GM23338 (cell line): ENCODE data around the gene ZNF800. TPM values are rescaled to one million over a fixed set of nuclear protein-coding genes. Genes with fewer than 3 reads are reported as not detected.

ENCODE experiments used
- ATAC-seq: fragments of 200-7000 bp; cut with Tn5 transposase; 3 replicates; pipeline ENCODE4 v1.9.1; 2020
- DNase-seq: peaks from one replicate; pipeline ENCODE4 v3.0.0-alpha.2; 2015; ENCODE audit warnings: low spot score
- H2AFZ ChIP-seq: fragments of 200-600 bp; sonication (generic); 2 replicates; pipeline ENCODE4 v1.8.0; 2016; ENCODE audit warnings: antibody characterized with exemption, mild to moderate bottlenecking, moderate library complexity
- H3F3A ChIP-seq: fragments of 200-600 bp; sonication (generic); replicated peaks from 2 replicates; pipeline ENCODE4 v1.8.0; 2017; ENCODE audit warnings: antibody characterized with exemption, mixed run types, low read depth
- H3K27ac ChIP-seq: fragments of 200-600 bp; sonication (generic); 2 replicates; pipeline ENCODE4 v1.6.1; 2016; ENCODE audit warnings: low read depth
- H3K27me3 ChIP-seq: fragments of 200-600 bp; sonication (generic); 2 replicates; pipeline ENCODE4 v1.8.0; 2016; ENCODE audit warnings: mild to moderate bottlenecking, mixed run types, moderate library complexity; ENCODE audit not compliant: insufficient read depth
- H3K36me3 ChIP-seq: fragments of 200-600 bp; sonication (generic); 2 replicates; pipeline ENCODE4 v1.8.0; 2016; ENCODE audit warnings: mild to moderate bottlenecking; ENCODE audit not compliant: insufficient read depth
- H3K4me1 ChIP-seq: fragments of 200-600 bp; sonication (generic); 2 replicates; pipeline ENCODE4 v1.8.0; 2016; ENCODE audit warnings: mild to moderate bottlenecking, moderate library complexity; ENCODE audit not compliant: insufficient read depth
- H3K4me2 ChIP-seq: fragments of 200-600 bp; sonication (generic); 2 replicates; pipeline ENCODE4 v1.7.1; 2017; ENCODE audit warnings: mixed run types
- H3K4me3 ChIP-seq: fragments of 200-600 bp; sonication (generic); 2 replicates; pipeline ENCODE4 v1.6.1; 2016; ENCODE audit warnings: mixed run types
- H3K79me2 ChIP-seq: fragments of 200-600 bp; sonication (generic); replicated peaks from 2 replicates; pipeline ENCODE4 v1.8.0; 2017; ENCODE audit warnings: mild to moderate bottlenecking; ENCODE audit not compliant: insufficient read depth
- H3K9me2 ChIP-seq: fragments of 200-600 bp; sonication (generic); 2 replicates; pipeline ENCODE4 v1.8.0; 2017; ENCODE audit not compliant: insufficient read depth
- H4K20me1 ChIP-seq: fragments of 200-600 bp; sonication (generic); replicated peaks from 2 replicates; pipeline ENCODE4 v1.8.0; 2017; ENCODE audit warnings: mild to moderate bottlenecking; ENCODE audit not compliant: insufficient read depth
- H3K27ac Mint-ChIP-seq: 2 replicates; pipeline ENCODE4 v1.8.0; 2020; ENCODE audit warnings: inconsistent platforms, mild to moderate bottlenecking, moderate library complexity, mixed read lengths
- H3K27me3 Mint-ChIP-seq: 3 replicates; pipeline ENCODE4 v1.8.0; 2022; ENCODE audit warnings: low read depth, mild to moderate bottlenecking, moderate library complexity, mixed read lengths, inconsistent platforms; ENCODE audit not compliant: insufficient read depth, poor library complexity
- H3K36me3 Mint-ChIP-seq: 3 replicates; pipeline ENCODE4 v1.8.0; 2021; ENCODE audit warnings: low read depth, mild to moderate bottlenecking, inconsistent platforms, moderate library complexity, mixed read lengths
- H3K4me1 Mint-ChIP-seq: 3 replicates; pipeline ENCODE4 v1.8.0; 2020; ENCODE audit warnings: mild to moderate bottlenecking, inconsistent platforms, mixed read lengths
- H3K4me3 Mint-ChIP-seq: 3 replicates; pipeline ENCODE4 v1.8.0; 2021; ENCODE audit warnings: moderate library complexity, mild to moderate bottlenecking, inconsistent platforms, mixed read lengths
- H3K9me3 Mint-ChIP-seq: 3 replicates; pipeline ENCODE4 v1.8.0; 2020; ENCODE audit warnings: moderate library complexity, mild to moderate bottlenecking, inconsistent platforms, mixed read lengths
- CREB1 ChIP-seq: fragments of 250-450 bp; sonication (Bioruptor Pico); IDR thresholded peaks from 2 replicates; pipeline ENCODE4 v1.5.0; 2020; ENCODE audit warnings: low read depth, mild to moderate bottlenecking, moderate library complexity
- CTCF ChIP-seq, 2 experiments: fragments of 200-600 bp in 1 of 2; sonication (generic) in 1 of 2; conservative IDR thresholded peaks; 2 replicates each; pipeline versions ENCODE4 v1.5.1 to v1.6.1; 2016 to 2017; ENCODE audit warnings: antibody characterized with exemption in 2 of 2, low read depth in 2 of 2, mild to moderate bottlenecking in 2 of 2, moderate library complexity in 1 of 2
- ETS1 ChIP-seq: IDR thresholded peaks from 2 replicates; pipeline ENCODE4 v1.6.1; 2016; ENCODE audit warnings: antibody characterized with exemption
- EZH2 ChIP-seq: fragments of 200-600 bp; sonication (generic); IDR thresholded peaks from one replicate; pipeline ENCODE4 v1.8.0; 2017; ENCODE audit warnings: antibody characterized with exemption, mild to moderate bottlenecking, low read depth; ENCODE audit not compliant: unreplicated experiment
- EZH2phosphoT487 ChIP-seq: fragments of 200-600 bp; sonication (generic); IDR thresholded peaks from one replicate; pipeline ENCODE4 v1.8.1; 2018; ENCODE audit warnings: antibody characterized with exemption; ENCODE audit not compliant: unreplicated experiment
- JUNB ChIP-seq: IDR thresholded peaks from one replicate; pipeline ENCODE4 v1.6.1; 2016; ENCODE audit warnings: antibody characterized with exemption; ENCODE audit not compliant: unreplicated experiment
- NANOG ChIP-seq: IDR thresholded peaks from 2 replicates; pipeline ENCODE4 v1.6.1; 2016; ENCODE audit warnings: antibody characterized with exemption, borderline replicate concordance
- POLR2AphosphoS5 ChIP-seq: IDR thresholded peaks from 2 replicates; pipeline ENCODE4 v1.6.1; 2016; ENCODE audit warnings: antibody characterized with exemption, low read depth
- REST ChIP-seq: IDR thresholded peaks from one replicate; pipeline ENCODE4 v1.6.1; 2018; ENCODE audit warnings: antibody characterized with exemption; ENCODE audit not compliant: unreplicated experiment
- ZNF114 ChIP-seq: fragments of 250-450 bp; sonication (Bioruptor Pico); IDR thresholded peaks from 2 replicates; pipeline ENCODE4 v1.5.0; 2020; ENCODE audit warnings: mild to moderate bottlenecking, moderate library complexity
- ZNF331 ChIP-seq: fragments of 250-450 bp; sonication (Bioruptor Pico); IDR thresholded peaks from 2 replicates; pipeline ENCODE4 v1.5.0; 2020; ENCODE audit warnings: low read depth, mild to moderate bottlenecking, moderate library complexity
- ZNF462 ChIP-seq: fragments of 250-450 bp; sonication (Bioruptor Pico); IDR thresholded peaks from 2 replicates; pipeline ENCODE4 v1.5.0; 2020; ENCODE audit warnings: mild to moderate bottlenecking, moderate library complexity
- polyA plus RNA-seq: library from polyadenylated mRNA; unstranded; fragments of >200 nt; fragmentation: Nextera tagmentation; extraction: Ambion mirVana; gene quantifications from 2 replicates; pipeline ENCODE4 v1.2.1, GENCODE V29; 2016
- total RNA-seq: library from RNA; depleted of rRNA; stranded (reverse); fragments of >200 nt; shearing (Covaris generic); gene quantifications from 2 replicates; pipeline ENCODE4 v1.2.3, GENCODE V29; 2014

The ZNF800 gene
- total and polyA plus RNA-seq, 2 experiments from 2014 or later: 5.4 to 8.3 TPM

GRCh38 chr7:127361736-127362135 is 30.8 kb downstream of the ZNF800 start (continued):
- TF ChIP-seq ZNF331 (CRISPR knock-in tag) (no peak), CTCF (conservative IDR thresholded peaks at IDR 0.05; ENCODE audit: low read depth in 2 of 2) (no peak), POLR2AphosphoS5 (no peak), JUNB (no peak), EZH2phosphoT487 (no peak)

GRCh38 chr7:127359011-127359410 is 33.5 kb downstream of the ZNF800 start:
- Mint-ChIP-seq H3K4me1 (0 out of 3 replicates have a peak, but pooled peaks cover 4% of the 10 kb centered on the region), H3K36me3 (no peaks in the 10 kb centered on the region), H3K27ac (no peak overlapping the region), H3K9me3 (no peaks in the 10 kb centered on the region), H3K4me3 (no peak overlapping the region), H3K27me3 (no peaks in the 10 kb centered on the region)
- H3K4me1 ChIP-seq: no peaks in the 10 kb centered on the region
- H3K4me2 ChIP-seq: no peak overlapping the region
- H3F3A ChIP-seq: no peaks in the 10 kb centered on the region
- no peak for ATAC-seq
- H3K4me3 ChIP-seq: no peak overlapping the region
- DNase-seq: peak; percentile 36
- H2AFZ ChIP-seq: no peak overlapping the region
- no peak overlapping the region for H3K27ac ChIP-seq
- no peaks in the 10 kb centered on the region for H3K9me2 ChIP-seq
- H3K27me3 ChIP-seq: no peaks in the 10 kb centered on the region
- H3K36me3 ChIP-seq: no peaks in the 10 kb centered on the region
- H3K79me2 ChIP-seq: no peaks in the 10 kb centered on the region
- no peaks in the 10 kb centered on the region for H4K20me1 ChIP-seq
- TF ChIP-seq ZNF331 (CRISPR knock-in tag): no peak
- TF ChIP-seq JUNB: no peak
- TF ChIP-seq REST: no peak
- no peak for TF ChIP-seq NANOG
- no peak for TF ChIP-seq ZNF114 (CRISPR knock-in tag)
- no peak for TF ChIP-seq ETS1
- TF ChIP-seq EZH2phosphoT487: no peak
- no peak for TF ChIP-seq POLR2AphosphoS5
- no peak for TF ChIP-seq CREB1 (CRISPR knock-in tag)
- no peak for TF ChIP-seq EZH2
- TF ChIP-seq ZNF462 (CRISPR knock-in tag): no peak
